IPS-NIHi7 (cell line): Measurements from ENCODE around the gene VWA5A.
"Not testable (repeated sequence)": the region's sequence is repeated elsewhere in the genome, so short reads cannot be mapped to it uniquely, and the experiment has no call there.

Experiments
- DNase-seq: peaks from one replicate; pipeline ENCODE4 v3.0.0; 2012; ENCODE audit warnings: mixed read lengths; ENCODE audit errors: extremely low spot score

VWA5A gene

DNA sequence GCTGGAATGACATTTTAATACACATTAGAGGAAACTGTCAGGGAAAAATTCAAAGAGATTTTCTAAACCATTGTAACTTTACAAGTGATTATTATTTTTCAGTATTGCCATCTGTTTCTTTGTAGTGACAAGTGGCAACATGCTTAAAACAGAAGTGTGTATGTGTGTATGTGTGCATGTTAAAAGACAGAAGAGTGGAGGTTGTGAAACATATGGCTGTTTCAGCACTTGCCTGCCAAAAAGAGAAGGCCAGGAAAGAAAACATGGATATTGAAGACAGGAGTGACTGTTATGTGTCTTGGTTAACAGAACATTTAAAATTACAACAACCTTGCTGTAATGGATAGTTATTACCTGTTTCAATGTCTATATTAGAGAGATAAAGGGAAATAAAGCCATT lies 24.3 kb upstream of the VWA5A start:
- DNase-seq: no peak

DNA sequence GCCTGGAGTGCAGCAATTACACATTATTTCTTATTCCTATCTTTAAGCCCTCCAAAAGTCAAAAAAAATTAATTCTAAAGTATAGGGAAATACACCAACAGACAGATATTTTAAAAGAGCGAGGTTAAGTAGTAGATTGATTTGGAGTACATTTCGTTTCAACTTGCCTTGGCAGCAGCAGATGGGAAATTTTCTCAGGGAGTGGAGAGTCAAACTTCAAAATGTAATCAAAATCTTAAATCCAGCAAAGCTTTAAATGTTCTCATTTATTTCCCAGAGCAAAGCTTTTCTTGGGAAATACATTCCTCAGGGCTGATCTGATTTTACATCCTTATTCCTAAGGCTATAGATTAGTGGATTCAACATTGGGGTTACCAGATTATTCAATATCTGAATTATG lies 21.9 kb upstream of the VWA5A start:
- DNase-seq: no peak

DNA sequence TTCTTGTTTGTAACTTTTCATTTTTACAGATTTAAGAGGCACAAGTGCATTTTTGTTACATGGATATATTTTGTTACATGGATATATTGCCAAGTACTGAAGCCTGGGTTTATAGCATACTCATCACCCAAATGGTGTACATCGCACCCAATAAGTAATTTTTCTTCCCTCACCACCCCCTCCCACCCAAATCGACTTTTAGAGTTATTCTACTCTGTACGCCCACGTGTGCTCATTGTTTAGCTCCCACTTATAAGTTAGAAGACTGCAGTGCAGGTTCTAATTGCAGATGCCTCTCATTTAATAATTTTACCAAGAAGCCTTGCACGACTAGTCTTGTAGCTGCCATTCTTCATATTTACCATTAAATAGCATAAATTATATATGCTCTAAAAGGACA lies 20.5 kb upstream of the VWA5A start:
- no peak for DNase-seq

DNA sequence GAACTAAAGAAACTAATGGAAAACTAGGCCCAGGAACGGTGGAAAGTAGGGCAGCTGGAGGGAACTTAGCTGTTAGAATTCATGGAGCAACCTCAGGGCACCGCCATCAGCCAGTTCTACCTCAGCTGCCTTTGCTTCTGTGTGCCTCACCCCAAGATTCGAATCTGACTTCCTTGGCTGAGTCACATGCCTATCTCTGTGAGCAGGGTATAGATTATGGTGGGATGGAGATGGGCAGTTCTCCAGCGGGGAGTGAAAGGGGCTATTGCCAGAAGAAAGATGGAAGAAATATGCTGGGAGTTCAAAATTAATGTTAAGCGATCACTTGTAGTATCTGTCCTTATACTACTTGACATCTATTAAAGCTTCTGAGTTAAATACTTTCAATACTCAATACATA lies 18.9 kb upstream of the VWA5A start:
- DNase-seq: no peak

DNA sequence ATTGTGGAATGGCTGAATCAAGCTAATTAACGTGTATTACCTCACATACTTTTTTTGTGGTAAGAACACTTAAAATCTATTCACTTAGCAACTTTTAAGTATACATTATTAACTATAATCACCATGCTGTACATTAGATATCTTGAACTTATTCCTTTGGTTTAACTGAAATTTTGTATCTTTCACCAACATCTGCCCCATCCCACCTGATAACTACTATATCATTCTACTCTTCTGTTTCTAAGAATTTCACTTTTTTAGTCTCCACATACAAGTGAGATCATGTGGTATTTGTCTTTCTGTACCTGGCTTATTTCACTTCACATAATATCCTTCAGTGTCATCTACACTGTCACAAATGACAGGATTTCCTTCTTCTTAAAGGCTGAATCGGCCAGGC lies 17.1 kb upstream of the VWA5A start:
- no peak for DNase-seq

DNA sequence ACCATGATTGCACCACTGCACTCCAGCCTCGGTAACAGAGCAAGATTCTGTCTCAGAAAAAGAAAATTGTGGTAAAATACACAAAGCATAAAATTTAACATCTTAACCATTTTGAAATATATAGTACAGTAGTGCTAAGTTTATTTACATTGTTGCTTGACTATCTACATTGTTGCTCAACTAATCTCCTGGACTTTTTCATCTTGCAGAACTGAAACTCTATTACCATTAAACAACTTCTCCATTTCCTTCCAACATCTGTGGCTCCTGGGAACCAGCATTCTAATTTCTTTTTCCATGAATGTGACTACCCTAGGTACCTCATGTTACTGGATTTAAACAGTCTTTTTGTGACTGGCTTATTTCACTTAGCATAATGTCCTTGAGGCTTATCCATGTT lies 13.5 kb upstream of the VWA5A start:
- no peak for DNase-seq

DNA sequence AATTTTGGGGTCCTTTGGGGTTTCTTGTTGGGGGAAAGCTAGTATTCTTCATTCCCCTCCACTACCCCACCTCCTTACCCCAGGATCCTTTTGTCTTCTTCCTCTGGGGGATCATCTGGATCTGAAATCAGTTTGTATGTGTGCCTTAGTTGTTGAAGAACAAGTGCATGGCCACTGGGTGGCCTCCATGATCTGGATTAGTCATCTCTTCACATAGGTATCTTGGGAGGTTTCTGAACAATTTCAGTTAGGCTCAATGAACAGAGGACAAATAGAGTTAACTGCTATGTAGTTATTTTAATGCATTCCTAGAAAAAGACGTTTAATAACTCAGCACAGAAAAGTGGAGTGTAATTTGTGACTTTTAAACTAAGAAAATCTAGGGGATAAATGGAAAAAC lies 7.1 kb upstream of the VWA5A start:
- DNase-seq: peak; percentile 41

DNA sequence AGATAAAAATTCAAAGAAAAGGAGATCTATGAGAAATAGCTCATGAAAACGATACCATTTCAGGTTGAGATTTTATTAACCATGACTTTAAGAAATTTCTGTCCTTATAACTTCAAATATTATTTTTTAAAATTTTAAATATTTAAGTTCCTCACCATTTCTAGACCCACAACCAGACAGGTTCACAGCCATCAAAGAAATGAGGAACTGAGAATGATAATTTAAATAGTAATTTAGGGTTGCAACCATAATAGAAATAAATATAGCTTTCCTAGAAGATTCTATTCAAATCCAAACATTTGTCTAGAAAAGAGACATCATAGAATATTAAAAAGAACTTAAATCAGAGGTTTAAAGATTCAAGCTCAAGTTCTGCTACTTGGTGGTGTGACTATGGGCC lies 5.9 kb upstream of the VWA5A start:
- no peak for DNase-seq

DNA sequence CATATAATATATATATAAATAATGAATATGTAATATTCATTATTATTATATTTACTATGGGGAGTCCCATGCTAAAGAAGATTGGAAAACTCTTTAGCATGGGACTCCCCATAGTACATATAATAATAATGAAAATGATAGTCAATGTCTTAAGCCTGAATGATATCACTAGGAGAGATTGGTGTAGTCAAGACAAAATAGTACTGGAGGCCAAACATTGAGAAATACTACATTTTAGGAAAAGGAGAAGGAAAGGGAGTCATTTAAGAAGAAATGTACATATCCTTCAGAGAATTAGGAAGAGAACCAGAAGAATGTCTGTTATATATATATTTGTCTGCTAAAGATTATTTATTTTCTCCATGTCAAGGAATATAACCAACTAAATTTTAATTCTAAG lies 5.0 kb upstream of the VWA5A start:
- DNase-seq: no peak

DNA sequence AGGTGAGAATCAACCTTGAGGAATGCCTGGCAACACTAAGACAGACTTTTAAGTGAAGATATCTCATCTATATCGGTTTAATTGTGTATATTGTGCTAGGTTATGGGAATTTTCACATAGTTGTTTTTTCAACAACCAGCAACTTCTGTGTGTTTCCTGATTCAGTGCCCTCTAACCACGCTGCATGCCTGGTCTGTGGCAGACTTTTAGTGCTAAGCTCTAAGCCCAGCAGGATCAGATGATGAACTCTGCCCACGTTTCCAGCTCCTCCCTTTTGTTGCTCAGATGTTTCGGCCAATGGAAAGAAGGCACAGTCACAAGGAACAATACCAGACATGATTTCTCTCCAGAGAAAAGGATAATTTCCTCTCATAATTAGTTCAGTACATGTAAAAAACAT lies 1.4 kb upstream of the VWA5A start:
- no peak for DNase-seq

DNA sequence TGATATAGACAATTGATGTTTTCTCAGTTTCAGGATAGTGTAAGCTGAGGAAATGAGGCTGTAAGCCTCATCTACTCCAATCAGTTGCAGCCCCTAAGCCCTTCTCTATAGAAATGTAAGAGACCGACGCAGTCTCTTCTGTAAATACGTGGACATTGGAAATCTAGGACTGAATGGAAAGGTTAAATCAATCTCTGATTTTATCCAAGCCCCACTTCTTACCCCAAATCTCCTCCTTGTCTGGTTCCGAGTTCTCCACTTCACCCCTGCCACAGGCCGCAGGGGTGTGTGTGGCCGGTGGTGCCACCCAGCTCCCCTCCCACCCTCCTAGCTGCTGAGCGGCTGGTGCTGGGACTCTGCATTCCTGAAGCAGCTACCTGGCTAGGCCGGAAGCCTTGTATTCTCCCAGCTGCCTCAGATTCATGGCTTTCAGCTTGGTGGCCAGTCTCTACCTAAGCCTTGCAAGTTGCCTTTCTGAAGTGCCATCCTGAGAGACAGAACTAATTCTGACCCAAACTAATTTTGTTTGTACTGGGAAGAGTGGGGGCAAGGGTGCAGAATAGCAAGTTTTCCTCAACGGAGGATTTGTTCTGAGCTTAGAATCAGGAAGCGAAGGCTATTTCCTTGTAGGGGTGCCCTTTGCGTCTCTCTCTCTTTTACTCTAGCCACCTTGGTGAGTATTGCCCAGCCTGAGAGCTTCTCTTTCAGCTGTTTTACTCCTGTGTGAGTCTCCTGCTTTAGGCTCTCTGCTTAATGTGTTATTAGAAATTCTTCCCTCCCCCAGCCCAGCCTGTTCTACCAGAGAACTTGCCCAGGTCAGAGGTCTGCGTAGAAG lies 749 bp downstream of the VWA5A start:
- peak; percentile 65 for DNase-seq

DNA sequence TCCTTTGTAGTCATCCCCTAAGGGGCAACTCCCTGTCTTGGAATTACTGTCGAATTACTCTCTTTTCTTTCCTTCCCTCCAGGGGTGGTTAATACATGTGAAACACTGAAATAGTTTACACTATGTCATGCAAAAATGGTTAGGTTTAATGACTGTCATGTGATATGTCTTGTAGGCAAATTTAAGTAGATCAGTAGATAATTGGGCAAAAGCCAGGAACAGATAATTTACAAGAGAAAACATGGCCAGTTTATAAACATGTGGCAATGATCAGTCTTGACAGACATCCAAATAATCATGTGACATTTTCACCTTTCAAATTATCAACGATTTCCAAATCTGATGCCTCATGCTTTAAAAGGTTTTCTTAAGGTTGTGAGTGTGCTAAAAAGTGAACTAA lies 3.9 kb downstream of the VWA5A start:
- DNase-seq: no peak

DNA sequence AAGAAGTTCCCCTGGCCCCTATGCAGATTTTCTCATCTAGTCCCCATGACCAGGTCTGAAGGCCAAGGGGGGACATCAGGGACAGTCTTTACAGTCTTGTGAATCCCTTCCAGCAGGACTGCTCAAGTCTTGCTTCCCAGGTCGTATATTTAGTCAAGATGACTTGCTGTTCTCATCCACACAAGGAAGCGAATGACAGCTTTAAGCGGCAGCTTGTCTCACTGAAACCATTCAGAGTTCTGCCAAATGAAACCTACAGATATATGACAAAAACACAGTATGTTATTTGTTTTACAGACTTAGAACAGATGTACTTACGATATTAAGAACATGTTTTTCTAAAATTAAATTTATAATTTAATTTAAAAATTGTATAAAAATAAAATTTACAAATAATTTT lies 5.6 kb downstream of the VWA5A start:
- no peak for DNase-seq

DNA sequence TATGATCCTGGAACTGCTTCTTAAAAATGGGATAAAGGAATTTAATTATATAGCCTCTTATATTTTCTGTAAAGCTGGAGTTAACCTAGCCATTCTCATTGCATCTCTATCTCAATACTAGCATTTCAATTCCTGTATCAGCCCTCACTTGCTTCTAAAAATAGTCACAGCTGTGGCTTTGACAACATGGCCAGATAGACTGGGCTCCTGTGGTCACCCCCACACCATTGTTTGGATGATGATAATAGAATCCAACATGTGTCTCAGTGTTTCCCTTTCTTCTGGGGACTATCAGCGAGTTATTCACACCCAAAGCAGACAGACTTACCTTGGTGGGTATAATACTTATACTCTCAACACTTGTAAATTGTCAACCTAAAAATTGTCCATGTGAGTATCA lies 6.9 kb downstream of the VWA5A start:
- no peak for DNase-seq

DNA sequence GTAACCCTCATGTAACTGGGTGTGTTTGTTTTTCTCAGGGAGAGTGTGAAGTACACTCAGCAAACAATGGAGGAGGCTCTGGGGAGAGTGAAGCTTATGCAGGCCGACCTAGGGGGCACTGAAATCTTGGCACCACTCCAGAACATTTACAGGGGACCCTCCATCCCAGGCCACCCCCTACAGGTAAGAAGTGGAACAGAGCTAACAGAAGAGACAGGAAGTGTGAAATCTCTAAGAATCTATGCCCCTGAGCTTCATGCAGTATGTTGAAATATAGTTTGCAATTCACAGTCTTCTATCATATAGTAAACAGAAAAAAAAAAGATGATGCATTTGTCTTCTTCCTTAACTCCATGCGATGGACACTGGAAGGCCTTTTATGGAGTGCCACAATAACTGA lies 8.4 kb downstream of the VWA5A start:
- peak; percentile 48 for DNase-seq

DNA sequence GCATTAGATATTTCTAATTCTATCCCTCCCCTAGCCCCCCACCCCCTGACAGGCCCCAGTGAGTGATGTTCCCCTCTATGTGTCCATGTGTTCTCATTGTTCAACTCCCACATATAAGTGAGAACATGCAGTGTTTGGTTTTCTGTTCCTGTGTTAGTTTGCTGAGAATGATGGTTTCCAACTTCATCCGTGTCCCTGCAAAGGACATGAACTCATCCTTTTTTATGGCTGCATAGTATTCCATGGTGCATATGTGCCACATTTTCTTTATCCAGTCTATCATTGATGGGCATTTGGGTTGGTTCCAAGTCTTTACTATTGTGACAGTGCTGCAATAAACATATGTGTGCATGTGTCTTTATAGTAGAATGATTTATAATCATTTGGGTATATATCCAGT lies 11.9 kb downstream of the VWA5A start:
- not testable (repeated sequence) for DNase-seq

DNA sequence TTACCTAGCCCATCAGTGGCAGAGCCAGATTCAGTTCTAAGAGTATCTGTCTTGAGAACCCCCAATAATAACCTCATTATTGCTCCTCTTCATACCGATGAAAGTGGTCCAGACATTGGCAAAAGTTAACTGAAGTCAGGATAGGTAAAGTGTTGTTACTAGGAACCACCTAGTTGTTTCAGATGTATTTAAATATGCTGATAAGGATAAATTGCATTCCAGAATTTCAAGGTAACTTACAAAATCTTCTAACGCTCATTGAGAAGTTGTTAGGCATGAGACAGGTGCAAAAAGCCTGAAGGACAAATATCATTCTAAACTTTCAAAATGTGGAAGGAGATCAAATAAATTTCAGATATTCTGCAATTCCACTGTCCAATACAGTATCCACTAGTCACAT lies 27.8 kb downstream of the VWA5A start:
- DNase-seq: no peak

DNA sequence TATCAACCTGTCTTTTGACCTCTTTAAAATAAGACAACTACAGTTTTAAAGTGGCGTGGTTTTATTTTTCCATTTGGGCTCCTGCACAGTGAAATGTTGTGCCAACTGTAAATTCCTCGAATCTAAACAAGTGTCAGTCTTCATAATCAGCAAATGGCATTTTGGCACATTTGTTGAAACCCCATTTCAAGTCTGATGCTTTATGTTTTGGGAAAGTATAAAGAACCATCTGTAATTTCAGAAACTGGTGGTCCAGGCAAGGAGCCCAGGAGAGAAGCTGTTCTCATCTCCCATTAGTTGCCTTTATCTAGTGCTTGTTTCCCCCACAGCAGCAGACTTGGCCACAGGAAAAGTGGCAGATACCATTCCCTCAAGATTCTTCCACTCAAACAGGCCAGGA lies 32.7 kb downstream of the VWA5A start:
- DNase-seq: no peak

DNA sequence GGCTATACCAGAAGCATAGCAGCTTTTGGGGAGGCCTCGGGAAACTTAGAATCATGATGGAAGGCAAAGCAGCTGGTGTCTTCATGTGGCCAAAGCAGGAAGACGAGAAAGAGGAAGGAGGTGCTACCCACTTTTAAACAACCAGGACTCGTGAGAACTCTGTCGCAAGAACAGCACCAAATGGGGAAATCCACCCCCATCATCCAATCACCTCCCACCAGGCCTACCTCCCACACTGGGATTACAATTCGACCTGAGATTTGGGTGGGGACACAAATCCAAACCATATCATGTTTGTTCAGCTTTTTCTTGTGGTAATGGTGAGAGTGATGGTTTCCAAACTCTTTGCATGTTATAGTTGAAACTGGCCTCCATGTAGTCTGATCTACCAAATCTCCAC lies 35.4 kb downstream of the VWA5A start:
- no peak for DNase-seq

DNA sequence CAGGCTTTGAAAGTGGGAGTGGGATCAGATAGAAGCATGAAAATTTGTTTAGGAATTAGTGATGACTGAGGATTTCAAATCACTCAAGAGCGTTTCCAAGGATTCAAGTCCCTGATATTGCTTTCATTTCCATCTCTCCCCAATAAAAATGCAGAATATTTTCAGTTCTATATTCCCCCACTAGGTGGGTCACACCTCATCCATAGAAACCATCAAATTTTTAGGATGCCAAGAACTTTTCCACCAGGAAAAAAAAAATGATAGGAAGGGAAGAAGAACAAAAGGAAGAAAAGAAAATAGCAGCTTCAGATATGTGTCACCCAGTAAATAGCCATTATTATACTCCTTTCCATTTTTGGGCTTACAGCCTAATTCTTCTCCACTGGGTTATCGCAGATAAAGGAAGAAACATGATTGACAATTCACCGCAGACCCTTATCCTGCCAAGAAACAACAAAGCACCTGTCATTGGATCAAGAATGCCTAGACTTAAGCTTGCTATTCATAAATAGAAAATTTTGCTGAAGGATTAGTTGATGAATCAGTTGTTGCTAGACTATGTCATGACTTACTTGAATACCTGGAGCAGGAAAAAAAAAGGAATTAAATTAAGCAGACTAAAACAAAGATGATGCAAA lies 37.6 kb downstream of the VWA5A start:
- no peak for DNase-seq

DNA sequence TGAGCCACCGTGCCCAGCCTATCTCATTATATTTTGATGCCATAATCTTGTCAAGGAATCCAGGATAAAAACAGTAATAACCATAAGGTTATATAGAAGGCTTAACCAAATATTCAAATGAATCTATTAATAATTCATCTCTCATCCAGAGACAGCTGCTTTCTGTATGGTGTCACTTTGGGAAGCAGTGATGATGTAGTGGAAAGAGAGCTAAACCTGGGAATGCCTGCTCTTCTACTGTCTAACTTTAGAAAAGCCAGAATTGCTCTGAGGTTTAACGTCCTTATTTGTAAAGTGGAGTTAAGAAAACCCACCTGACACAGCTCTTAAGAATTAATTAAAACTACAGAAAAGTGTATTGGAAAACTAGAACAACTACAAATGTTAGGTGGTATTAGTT lies 38.6 kb downstream of the VWA5A start:
- DNase-seq: no peak

DNA sequence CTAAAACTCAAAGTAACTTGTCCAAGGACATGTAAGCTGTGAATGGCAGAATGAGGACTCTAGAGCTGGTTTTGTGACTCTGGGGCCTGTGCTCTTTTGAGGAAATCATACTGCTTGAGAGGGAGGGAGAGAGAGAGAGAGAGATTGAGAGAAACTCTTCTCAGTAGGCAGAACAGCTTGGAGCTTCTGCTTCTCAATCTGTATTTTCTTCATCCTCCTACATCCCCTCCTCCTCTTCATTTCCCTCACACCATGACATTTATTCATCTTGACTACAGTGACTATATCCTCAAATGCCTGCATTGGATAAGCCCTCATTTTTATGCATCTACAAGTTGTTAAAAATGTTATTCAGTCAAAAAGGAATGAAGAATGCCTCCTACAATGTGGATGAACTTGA lies 44.2 kb downstream of the VWA5A start:
- no peak for DNase-seq

DNA sequence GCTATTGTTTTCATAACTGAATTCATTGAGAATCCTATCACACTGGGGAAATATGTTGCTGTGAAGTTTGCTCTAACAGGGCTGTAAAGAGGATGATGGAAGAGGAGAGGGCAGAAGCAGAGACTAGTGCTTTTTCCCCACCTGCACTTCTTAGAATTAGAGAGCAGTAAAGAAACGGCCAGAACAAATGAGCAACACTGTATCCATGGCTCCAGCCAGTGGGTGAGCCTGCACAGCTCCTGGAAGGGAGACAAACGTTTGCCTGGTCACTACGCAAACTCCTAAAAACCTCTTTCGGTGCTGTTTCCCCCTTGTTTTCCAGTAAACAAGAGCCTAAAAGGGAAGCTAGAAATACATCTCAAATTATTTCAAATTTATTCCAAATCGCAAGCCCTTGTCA lies 45.7 kb downstream of the VWA5A start:
- no peak for DNase-seq

DNA sequence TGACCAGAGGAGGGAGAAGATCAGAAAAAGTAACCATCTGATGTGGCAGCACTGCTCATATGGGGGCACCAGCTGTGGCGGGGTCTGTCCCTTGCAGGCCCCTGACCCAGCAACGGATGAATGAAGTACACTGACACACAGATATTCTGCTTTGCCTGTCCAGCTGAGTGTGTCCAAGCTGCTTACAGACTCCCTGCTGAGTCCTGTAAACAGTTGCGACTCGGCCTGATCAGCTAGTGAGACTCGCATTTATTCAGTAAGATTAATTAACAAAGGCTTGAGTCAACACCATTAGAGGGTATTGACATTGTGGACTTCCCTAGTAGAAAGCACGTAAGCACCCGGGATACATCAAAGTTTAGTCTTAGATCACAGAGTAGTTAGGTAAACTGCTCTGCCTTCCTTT lies 52.6 kb downstream of the VWA5A start:
- DNase-seq: no peak
